ENCODE data around the gene MUL1. TPM values are rescaled to one million over a fixed set of nuclear protein-coding genes. Genes with fewer than 3 reads are reported as not detected.

The MUL1 gene
- total and polyA plus RNA-seq, 9 of the 15 experiments (the other 6 are each of a cell fraction or from before 2014, with no cell fraction given): 10.4 to 32.9 (median 19.3) TPM

GRCh38 chr1:20485527-20486456 lies 22.2 kb downstream of the MUL1 start, which contains the start of gene CAMK2N1 (continued):
- TF ChIP-seq CREB5 (CRISPR knock-in tag; IDR thresholded peaks at IDR 0.05) (no peak), ZNF609 (CRISPR knock-in tag; IDR thresholded peaks at IDR 0.05; ENCODE audit: borderline replicate concordance) (no peak), NCOA1 (IDR thresholded peaks at IDR 0.05; ENCODE audit: low read depth) (peak; percentile 40; the same call in 1 of the 2 replicates), CREB1 (IDR thresholded peaks at IDR 0.05) (no peak; the same call in 1 of the 2 replicates), CREB1 (CRISPR knock-in tag; IDR thresholded peaks at IDR 0.05) (0 out of 2 replicates have a peak, but pooled peaks have one; percentile 16), OTX1 (CRISPR knock-in tag; IDR thresholded peaks at IDR 0.05) (peak; percentile 96), SMAD4 (CRISPR knock-in tag; conservative IDR thresholded peaks at IDR 0.05) (no peak), TAF7 (tag; IDR thresholded peaks at IDR 0.05) (peak; percentile 70; the same call in 1 of the 2 replicates), GABPA (tag; conservative IDR thresholded peaks at IDR 0.05; ENCODE audit: low read depth) (peak; percentile 56; the same call in 1 of the 2 replicates), CHD4 (IDR thresholded peaks at IDR 0.05; ENCODE audit: insufficient read depth, insufficient replicate concordance, low read depth, low read length, poor library complexity, severe bottlenecking) (no peak), PHF8 (IDR thresholded peaks at IDR 0.05; ENCODE audit: borderline replicate concordance, low read length) (peak; percentile 13; the same call in 1 of the 2 replicates), DPF2 (IDR thresholded peaks at IDR 0.05) (peak; percentile 64), USF2 (CRISPR knock-in tag; IDR thresholded peaks at IDR 0.05) (no peak), MTA2 (IDR thresholded peaks at IDR 0.05; ENCODE audit: low read depth) (peak; percentile 33; the same call in 1 of the 2 replicates), ZBTB7A (IDR thresholded peaks at IDR 0.05; ENCODE audit: borderline replicate concordance, control insufficient read depth, low read depth, low read length) (0 out of 2 replicates have a peak, but pooled peaks have one; percentile 12), IRF1 (CRISPR knock-in tag; IDR thresholded peaks at IDR 0.05; ENCODE audit: borderline replicate concordance) (no peak), POLR2G (IDR thresholded peaks at IDR 0.05; ENCODE audit: low read depth, low read length) (no peak), EWSR1 (IDR thresholded peaks at IDR 0.05; ENCODE audit: borderline replicate concordance, low read depth, partially characterized antibody) (no peak), FUS (optimal IDR thresholded peaks at IDR 0.05; ENCODE audit: low read depth, low read length) (no peak)
